ENCODE results near the gene KLHL17. TPM values are rescaled to one million over a fixed set of nuclear protein-coding genes. Genes with fewer than 3 reads are reported as not detected.
A peak's percentile ranks its signal among the peaks of the same experiment; 100 is the strongest.
"Not testable (repeated sequence)": the region's sequence is repeated elsewhere in the genome, so short reads cannot be mapped to it uniquely, and the experiment has no call there.

Gene KLHL17
- polyA plus RNA-seq, 1 donor from 2014 or later, result 1.3 TPM

DNA sequence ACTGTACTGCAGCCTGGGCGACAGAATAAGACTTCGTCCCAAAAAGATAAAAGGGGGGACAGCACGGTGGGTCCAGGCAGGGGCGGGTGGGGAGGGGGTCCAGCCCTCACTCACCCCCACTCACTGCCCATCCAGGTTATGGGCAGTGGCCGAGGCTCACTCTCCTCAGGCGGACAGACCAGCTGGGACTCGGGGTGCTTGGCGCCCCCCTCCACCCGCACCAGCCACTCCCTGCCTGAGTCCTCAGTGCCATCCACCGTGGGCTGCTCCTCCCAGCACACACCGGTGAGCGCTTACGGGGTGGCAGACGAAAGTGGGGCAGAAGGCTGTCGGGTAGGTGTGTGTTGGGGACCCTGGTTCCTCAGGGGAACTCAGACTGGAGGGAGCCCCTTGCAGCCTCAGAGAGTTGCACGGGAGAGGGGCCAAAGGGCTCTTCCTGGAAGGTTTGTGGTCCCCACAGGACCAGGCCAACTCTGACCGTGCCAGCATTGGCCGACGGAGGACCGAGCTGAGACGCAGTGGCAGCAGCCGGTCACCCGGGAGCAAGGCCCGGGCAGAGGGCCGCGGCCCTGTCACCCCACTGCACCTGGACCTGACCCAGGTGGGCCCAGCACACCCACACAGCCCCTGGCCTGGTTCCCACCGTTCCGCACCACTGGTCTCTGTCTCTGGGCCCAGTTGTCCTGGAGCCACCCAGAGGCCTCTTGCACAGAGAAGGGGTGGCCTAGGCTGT, 12.5 kb downstream of the KLHL17 start:
- H3K36me3 Mint-ChIP-seq, result no peaks in the 10 kb centered on the region
- H3K27ac Mint-ChIP-seq, result no peak overlapping the region
- peaks cover 15% of the 10 kb centered on the region for H3K27me3 Mint-ChIP-seq
- H3K9me3 Mint-ChIP-seq, result no peaks in the 10 kb centered on the region
- H3K4me3 Mint-ChIP-seq, result no peak overlapping the region
- H3K4me1 Mint-ChIP-seq, result peaks cover 0 to 4% (median 1%) of the 10 kb centered on the region in 3 donors

DNA sequence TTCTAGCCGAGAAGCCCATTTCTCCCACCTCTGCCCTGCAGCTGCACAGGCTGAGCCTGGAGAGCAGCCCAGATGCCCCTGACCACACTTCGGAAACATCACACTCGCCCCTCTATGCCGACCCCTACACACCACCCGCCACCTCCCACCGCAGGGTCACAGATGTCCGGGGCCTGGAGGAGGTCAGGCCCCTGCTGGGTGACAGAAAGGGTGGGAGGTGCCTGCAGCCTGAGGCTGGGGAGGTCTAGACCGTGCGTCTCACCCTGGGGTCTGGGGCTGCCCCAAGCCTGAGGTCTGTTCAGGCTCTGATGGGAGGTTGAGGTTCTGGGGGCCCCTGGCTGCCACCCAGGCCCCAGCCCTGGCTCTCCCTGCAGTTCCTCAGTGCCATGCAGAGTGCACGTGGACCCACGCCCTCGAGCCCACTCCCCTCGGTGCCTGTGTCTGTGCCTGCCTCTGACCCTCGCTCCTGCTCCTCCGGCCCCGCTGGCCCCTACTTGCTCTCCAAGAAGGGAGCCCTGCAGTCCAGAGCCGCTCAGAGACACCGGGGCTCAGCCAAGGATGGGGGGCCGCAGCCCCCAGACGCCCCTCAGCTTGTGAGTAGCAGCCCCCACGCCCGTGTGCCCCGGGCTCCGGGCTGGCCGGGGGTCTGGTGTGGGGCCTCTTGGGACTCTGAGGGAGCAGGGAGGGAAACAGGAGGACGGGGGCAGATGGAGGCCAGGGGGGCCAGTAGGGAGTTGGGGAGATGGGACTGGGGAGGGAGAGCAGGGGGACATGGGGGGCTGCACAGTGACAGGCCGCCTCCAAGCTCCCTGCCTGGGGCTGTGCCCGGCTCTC, 13.3 kb downstream of the KLHL17 start:
- H3K27ac Mint-ChIP-seq, result no peak overlapping the region
- peaks cover 0 to 4% (median 1%) of the 10 kb centered on the region in 3 donors for H3K4me1 Mint-ChIP-seq
- H3K27me3 Mint-ChIP-seq, result peaks cover 13% of the 10 kb centered on the region

DNA sequence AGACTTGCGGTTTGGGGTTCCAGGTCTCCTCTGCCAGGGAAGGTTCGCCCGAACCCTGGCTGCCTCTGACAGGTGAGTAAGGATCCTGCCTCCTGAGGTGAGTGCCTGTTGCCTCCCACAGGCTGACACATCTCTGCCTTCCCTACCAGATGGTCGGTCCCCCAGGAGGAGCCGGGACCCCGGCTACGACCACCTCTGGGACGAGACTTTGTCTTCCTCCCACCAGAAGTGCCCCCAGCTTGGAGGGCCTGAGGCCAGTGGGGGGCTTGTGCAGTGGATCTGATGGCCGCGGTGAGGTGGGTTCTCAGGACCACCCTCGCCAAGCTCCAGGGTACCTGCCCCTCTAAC, 13.9 kb downstream of the KLHL17 start:
- Mint-ChIP-seq H3K4me3 (peak overlapping the region in 1 of 4 donors; percentile 27), H3K27ac (no peak overlapping the region), H3K27me3 (peaks cover 13% of the 10 kb centered on the region), H3K4me1 (peaks cover 0 to 4% (median 1%) of the 10 kb centered on the region in 3 donors), H3K36me3 (no peaks in the 10 kb centered on the region), H3K9me3 (no peaks in the 10 kb centered on the region)

More for the DNA sequence above, 13.3 kb downstream of the KLHL17 start:
- Mint-ChIP-seq H3K36me3 (no peaks in the 10 kb centered on the region), H3K9me3 (no peaks in the 10 kb centered on the region), H3K4me3 (no peak overlapping the region)

DNA sequence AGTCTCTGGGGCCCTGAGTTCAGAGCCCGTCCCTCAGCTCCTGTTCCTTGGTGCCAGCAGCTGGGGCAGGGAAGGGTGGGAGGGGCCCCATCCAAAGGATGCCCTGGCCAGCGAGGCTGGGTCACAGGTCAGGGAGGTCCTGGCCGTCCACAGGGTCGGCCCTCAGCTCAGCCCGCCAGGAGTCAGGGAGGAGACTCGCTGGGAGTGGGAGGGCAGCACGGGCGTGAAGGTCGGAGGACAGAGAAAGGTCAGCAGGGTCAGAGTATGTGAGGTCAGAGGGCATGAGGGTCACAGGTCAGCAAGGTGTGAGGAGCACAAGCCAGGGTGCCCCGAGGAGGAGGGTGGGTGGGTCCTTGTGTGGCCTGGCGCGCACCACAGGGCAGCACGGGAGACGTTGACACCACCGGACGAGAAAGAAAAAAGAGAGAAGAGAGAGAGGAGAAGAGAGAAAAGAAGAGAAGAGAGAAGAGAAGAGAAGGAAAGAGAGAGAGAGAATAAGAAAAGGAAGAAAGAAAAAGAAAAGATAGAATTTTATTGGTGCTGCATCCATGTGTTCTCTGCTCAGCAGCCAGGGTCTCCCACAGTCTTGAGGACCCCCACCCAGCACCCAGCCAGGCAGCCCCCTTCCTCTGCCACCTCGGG, 14.4 kb downstream of the KLHL17 start:
- H3K27me3 Mint-ChIP-seq, result peaks cover 13% of the 10 kb centered on the region
- no peaks in the 10 kb centered on the region for H3K36me3 Mint-ChIP-seq
- peaks cover 0 to 4% (median 1%) of the 10 kb centered on the region in 3 donors for H3K4me1 Mint-ChIP-seq
- no peaks in the 10 kb centered on the region for H3K9me3 Mint-ChIP-seq
- H3K4me3 Mint-ChIP-seq, result peak overlapping the region in 1 of 4 donors; percentile 27
- no peak overlapping the region for H3K27ac Mint-ChIP-seq

DNA sequence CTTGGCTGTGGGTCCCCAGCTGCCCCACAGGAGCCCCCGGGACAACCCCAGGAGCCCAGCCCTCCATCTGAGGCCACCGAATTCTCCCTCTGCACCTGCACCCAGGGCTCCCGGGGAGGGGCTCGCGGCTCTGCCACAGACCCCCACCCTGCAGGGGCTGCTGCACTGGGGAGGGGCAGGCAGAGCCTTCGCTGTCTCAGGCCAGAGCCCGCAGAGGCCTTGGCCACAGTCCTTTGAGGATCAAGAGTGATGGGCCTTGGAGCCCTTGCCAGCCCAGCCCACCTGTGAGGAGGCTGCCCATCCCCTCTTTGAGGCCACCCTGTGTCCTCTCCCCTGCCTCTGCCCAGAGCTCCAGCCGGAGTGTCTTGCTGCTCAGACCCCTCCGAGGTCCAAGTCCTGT, 15.0 kb downstream of the KLHL17 start:
- Mint-ChIP-seq H3K27me3 (peaks cover 13% of the 10 kb centered on the region), H3K27ac (no peak overlapping the region), H3K9me3 (no peaks in the 10 kb centered on the region), H3K36me3 (no peaks in the 10 kb centered on the region), H3K4me3 (peak overlapping the region in 1 of 4 donors; percentile 20), H3K4me1 (peaks cover 0 to 4% (median 1%) of the 10 kb centered on the region in 3 donors)

DNA sequence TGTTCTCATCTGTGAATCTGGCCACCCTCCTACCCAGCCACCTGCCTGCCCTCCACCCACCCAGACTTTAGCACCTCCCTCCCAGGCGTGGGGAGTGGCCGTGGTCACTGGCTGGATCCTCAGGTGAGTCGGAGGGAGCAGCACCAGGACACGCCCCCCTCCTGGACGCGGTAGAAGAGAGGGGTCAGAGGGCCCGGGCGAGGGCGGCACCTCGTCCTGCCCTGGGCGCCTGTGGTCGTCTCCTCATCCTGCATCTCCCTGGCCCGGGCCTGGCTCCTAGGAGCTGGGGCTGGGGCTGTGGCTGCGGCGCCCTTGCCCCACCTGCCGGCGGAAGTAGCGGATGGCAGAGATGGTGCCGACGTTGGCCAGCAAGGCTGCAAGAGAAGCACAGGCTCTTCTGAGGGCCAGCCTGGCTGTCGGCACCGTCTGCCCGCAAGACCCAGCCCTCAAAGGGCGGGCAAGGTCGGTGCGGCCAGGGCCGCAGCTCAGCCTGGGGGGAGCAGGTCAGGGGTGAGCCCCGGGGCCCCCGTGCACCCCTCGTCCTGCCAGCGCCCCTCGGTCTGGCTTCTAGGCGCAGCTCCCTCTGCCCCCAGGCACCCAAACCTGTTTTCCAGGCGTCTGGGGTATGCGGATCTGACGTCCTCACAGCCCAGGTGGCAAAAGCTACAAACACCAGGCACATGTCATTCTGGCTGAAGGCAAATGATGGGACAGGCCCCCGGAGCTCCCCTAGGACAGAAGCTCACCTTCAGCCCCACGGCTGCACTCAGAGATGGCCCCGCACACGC, 15.7 kb downstream of the KLHL17 start:
- peaks cover 0 to 4% (median 1%) of the 10 kb centered on the region in 3 donors for H3K4me1 Mint-ChIP-seq
- no peaks in the 10 kb centered on the region for H3K9me3 Mint-ChIP-seq
- H3K27me3 Mint-ChIP-seq, result peaks cover 13% of the 10 kb centered on the region
- H3K4me3 Mint-ChIP-seq, result peak overlapping the region in 3 of 4 donors; percentile 20 to 47 (median 22)
- H3K36me3 Mint-ChIP-seq, result no peaks in the 10 kb centered on the region
- no peak overlapping the region for H3K27ac Mint-ChIP-seq

DNA sequence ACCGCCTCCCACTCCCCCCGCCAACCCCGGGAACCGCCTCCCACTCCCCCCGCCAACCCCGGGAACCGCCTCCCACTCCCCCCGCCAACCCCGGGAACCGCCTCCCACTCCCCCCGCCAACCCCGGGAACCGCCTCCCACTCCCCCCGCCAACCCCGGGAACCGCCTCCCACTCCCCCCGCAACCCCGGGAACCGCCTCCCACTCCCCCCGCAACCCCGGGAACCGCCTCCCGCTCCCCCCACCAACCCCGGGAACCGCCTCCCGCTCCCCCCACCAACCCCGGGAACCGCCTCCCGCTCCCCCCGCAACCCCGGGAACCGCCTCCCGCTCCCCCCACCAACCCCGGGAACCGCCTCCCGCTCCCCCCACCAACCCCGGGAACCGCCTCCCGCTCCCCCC, 16.4 kb downstream of the KLHL17 start:
- not testable (repeated sequence) for H3K27ac Mint-ChIP-seq, H3K4me3 Mint-ChIP-seq, H3K9me3 Mint-ChIP-seq, H3K36me3 Mint-ChIP-seq, H3K4me1 Mint-ChIP-seq
- H3K27me3 Mint-ChIP-seq, result peaks cover 11% of the 10 kb centered on the region

DNA sequence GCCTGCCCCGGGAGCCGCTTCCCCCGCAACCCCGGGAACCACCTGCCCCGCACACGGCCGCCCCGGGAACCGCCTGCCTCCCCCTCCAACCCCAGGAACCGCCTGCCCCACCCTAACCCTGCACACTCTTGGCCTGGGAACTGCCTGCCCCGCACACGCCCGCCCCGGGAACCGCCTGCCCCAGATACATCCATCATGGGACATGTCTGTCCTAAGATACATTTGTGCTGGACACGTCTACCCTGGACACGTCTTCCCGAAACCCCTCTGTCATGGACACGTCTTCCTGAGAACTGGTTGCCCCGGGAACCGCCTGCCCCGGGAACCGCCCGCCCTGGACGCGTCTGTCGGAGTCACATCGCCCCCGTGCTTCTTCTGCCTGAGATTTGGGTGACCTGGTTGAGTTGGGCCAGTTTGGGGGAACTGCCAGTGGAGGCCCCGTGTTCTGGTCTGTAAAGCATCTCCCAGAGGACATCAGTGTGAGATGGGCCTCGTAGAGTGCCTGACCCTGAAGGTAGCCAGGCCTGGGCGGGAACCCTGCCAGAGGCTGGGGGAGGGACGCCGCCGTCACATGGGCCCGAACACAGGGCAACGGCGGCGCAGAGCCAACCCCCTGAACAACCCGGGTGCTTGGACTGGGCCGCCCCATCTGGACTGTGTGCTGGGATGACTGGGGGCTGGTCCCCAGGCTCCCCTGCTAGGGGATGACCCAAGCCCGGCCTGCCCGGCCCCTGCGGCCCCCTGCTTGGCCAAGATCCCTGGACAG, 17.9 kb downstream of the KLHL17 start:
- no peaks in the 10 kb centered on the region for H3K9me3 Mint-ChIP-seq
- H3K4me1 Mint-ChIP-seq, result peaks cover 0 to 4% (median 1%) of the 10 kb centered on the region in 3 donors
- H3K36me3 Mint-ChIP-seq, result no peaks in the 10 kb centered on the region
- no peak overlapping the region for H3K27ac Mint-ChIP-seq
- H3K27me3 Mint-ChIP-seq, result peaks cover 17% of the 10 kb centered on the region
- H3K4me3 Mint-ChIP-seq, result peak overlapping the region in 1 of 4 donors; percentile 33

DNA sequence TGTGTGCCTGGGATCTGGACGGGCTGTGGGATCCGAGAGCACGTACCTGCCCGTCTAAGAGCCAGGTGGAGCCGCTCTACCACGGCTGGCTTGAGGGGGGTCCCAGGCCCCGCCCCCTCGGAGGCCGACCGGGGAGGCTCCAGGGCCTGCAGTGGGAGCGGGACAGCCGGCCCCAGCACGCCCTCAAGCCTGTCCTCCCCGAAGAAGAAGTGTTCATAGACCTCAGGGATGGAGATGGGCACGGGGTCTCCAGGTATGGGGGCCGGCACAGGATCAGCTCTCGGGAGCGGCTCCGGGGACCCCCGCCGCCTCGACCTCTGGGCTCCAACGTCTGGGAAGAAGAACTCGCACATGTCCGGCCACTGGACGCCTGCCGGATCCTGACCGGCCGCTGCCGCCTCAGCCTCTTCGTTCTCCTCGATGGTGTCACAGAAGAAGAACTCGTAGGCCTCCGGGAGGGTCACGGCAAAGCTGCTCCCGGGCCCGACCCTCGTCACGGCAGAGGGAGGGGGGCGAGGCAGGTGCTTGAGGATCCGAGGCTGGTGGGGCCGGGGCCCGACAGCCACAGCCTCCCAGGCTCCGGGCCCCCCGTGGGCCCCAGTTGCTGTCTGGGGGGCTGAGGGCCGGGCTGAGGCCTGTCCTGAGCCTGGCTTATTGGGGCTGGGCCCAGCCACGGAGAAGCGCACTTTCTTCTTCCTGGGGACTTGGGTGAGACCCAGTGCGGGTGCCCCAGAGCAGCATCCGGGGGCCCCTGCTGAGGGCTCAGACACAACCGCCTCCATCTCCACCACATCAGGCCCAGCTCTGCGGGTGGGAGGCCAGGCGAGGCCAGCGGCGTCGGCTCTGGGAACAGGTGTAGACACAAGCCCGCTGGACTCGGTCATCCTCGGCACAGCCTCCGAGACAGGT, 18.7 kb downstream of the KLHL17 start:
- Mint-ChIP-seq H3K9me3 (no peaks in the 10 kb centered on the region), H3K27ac (no peak overlapping the region), H3K4me3 (no peak overlapping the region), H3K4me1 (peaks cover 0 to 4% (median 1%) of the 10 kb centered on the region in 3 donors), H3K36me3 (no peaks in the 10 kb centered on the region), H3K27me3 (peaks cover 19% of the 10 kb centered on the region)

DNA sequence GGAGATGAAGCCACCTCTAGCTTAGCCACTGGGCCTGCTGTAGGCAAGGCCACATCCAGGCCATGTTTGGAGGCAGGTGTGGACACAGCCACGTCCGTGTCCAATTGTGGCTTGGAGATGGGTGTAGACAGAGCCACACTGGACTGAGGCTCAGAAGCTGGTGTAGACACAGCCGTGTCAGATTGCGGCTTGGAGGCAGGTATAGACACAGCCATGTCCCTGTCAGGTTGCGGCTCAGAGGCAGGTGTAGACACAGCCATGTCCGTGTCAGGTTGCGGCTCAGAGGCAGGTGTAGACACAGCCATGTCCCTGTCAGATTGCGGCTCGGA, 19.3 kb downstream of the KLHL17 start:
- H3K27me3 Mint-ChIP-seq, result peaks cover 18% of the 10 kb centered on the region
- H3K36me3 Mint-ChIP-seq, result no peaks in the 10 kb centered on the region
- H3K4me1 Mint-ChIP-seq, result peaks cover 0 to 4% (median 1%) of the 10 kb centered on the region in 3 donors
- H3K4me3 Mint-ChIP-seq, result no peak overlapping the region
- no peak overlapping the region for H3K27ac Mint-ChIP-seq
- no peaks in the 10 kb centered on the region for H3K9me3 Mint-ChIP-seq

DNA sequence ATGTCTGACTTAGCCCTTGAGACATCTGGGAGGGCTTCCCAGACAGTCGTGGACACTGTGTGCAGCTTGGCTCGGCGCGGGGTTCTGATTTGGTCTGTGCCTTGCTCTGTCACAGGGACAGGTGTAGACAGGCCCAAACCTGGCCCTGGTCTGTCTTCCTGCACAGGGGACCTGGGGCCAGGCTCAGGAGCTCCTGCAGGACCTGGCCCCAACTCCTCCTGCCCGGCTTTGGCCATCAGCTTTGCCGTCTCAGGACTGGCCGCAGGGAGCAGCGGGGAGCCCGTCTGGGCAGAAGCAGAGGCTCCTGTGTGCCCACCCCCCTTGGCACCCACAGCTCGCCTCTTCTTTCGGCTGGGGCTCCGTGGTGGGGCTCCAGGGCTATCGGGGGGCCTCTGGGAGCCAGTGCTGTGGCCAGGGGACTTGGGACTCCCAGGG, 19.8 kb downstream of the KLHL17 start:
- Mint-ChIP-seq H3K4me1 (peaks cover 0 to 4% (median 0%) of the 10 kb centered on the region in 3 donors), H3K9me3 (no peaks in the 10 kb centered on the region), H3K27ac (no peak overlapping the region), H3K27me3 (peaks cover 17% of the 10 kb centered on the region), H3K36me3 (no peaks in the 10 kb centered on the region), H3K4me3 (no peak overlapping the region)

DNA sequence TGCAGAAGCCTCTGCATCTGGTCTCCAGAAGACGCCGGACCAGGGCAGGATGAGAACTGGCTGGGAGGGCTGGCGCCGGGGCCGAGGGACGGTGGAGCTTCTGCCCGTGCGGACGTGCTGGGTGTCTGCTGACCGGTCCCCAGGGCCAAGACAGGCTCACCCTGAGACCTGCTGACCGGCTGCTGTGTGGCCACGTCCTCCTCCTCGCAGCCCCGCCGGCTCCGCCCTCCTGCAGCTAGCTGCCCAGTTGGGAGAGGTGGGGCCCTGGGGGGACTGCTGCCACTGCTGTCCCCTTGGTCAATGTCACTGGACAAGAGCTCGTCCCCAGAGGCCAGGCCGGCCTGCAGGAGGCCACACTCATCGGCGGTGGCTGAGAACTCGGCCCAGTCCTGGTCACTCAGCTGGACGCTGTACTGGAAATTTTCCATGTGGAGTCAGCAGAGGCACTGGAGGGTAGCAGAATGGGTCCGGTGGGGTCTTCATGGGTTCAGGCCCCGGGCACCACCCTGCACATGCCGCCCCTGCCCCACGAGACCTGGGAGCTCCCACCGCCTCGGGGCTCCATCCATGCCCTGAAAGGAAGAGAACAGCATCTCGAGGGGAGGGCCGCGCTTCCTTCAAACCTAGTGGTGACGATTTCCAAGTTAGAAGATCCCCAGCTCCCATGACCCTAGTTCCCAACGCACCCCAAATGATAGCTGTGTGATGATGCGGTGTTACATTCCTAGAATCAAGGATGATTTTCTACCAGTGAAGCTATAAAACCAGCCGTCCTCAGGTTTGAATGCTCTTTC, 20.4 kb downstream of the KLHL17 start:
- Mint-ChIP-seq H3K4me3 (no peak overlapping the region), H3K27ac (no peak overlapping the region), H3K36me3 (no peaks in the 10 kb centered on the region), H3K9me3 (no peaks in the 10 kb centered on the region), H3K4me1 (peaks cover 0 to under 1% (median 0%) of the 10 kb centered on the region in 3 donors), H3K27me3 (peaks cover 13% of the 10 kb centered on the region)
